ENCODE results near the gene CAPN7.

Gene CAPN7

GRCh38 chr3:15294929-15295328, 88.9 kb downstream of the CAPN7 start:
- no peak overlapping the region for H3K4me3 ChIP-seq (ENCODE audit: low read length)
- DNase-seq (ENCODE audit: low read depth) = no peak
- no peak for TF ChIP-seq CTCF (IDR thresholded peaks at IDR 0.05; ENCODE audit: insufficient read depth, low read depth, low read length, missing control alignments)

GRCh38 chr3:15295506-15295905, 89.5 kb downstream of the CAPN7 start:
- no peak for TF ChIP-seq CTCF (IDR thresholded peaks at IDR 0.05; ENCODE audit: insufficient read depth, low read depth, low read length, missing control alignments)
- no peak overlapping the region for H3K4me3 ChIP-seq (ENCODE audit: low read length)
- peak; percentile 22 for DNase-seq (ENCODE audit: low read depth)

GRCh38 chr3:15297608-15298350, 91.7 kb downstream of the CAPN7 start:
- no peak overlapping the region for H3K4me3 ChIP-seq (ENCODE audit: low read length)
- no peak for TF ChIP-seq CTCF (IDR thresholded peaks at IDR 0.05; ENCODE audit: insufficient read depth, low read depth, low read length, missing control alignments)
- DNase-seq (ENCODE audit: low read depth) = no peak

- no peak overlapping the region for H3K4me3 ChIP-seq (ENCODE audit: low read length)
- TF ChIP-seq CTCF (IDR thresholded peaks at IDR 0.05; ENCODE audit: insufficient read depth, low read depth, low read length, missing control alignments) = no peak
- no peak for DNase-seq (ENCODE audit: low read depth)
These were observed 92.5 kb downstream of the CAPN7 start for GRCh38 chr3:15298504-15298903.

- no peak overlapping the region for H3K4me3 ChIP-seq (ENCODE audit: low read length)
- no peak for DNase-seq (ENCODE audit: low read depth)
- no peak for TF ChIP-seq CTCF (IDR thresholded peaks at IDR 0.05; ENCODE audit: insufficient read depth, low read depth, low read length, missing control alignments)
These were observed 93.0 kb downstream of the CAPN7 start for GRCh38 chr3:15299036-15299435.

- DNase-seq (ENCODE audit: low read depth) = peak; percentile 87
- no peak for TF ChIP-seq CTCF (IDR thresholded peaks at IDR 0.05; ENCODE audit: insufficient read depth, low read depth, low read length, missing control alignments)
- H3K4me3 ChIP-seq (ENCODE audit: low read length) = no peak overlapping the region
These were observed 94.5 kb downstream of the CAPN7 start for GRCh38 chr3:15300323-15301078.

All from epithelial cell of esophagus (primary cell).